Left renal pelvis (tissue), 4 donors: Measurements from ENCODE around the gene ZNF594. TPM values are rescaled to one million over a fixed set of nuclear protein-coding genes. Genes with fewer than 3 reads are reported as not detected.
"Not testable (repeated sequence)": the region's sequence is repeated elsewhere in the genome, so short reads cannot be mapped to it uniquely, and the experiment has no call there.

Source experiments
- DNase-seq, 4 donors: peaks; one replicate each; pipeline ENCODE4 v3.0.0-alpha.2; 2013; ENCODE audit warnings: low read depth in 4 of 4, low spot score in 3 of 4
- polyA plus RNA-seq, 4 donors: library from polyadenylated mRNA; unstranded; fragments of 120-200 nt; gene quantifications; one replicate each; pipeline ENCODE4 v1.2.1, GENCODE V29; 2013; ENCODE audit not compliant: insufficient read length in 4 of 4

ZNF594 gene
- polyA plus RNA-seq, 4 donors = 14.6 to 26.3 (median 21.8) TPM

GRCh38 chr17:5137511-5138197 is 54.0 kb downstream of the ZNF594 start:
- DNase-seq = not testable (repeated sequence)

GRCh38 chr17:5136580-5137412 is 54.9 kb downstream of the ZNF594 start:
- DNase-seq = not testable (repeated sequence)

- DNase-seq = no peak
Observed at GRCh38 chr17:5135726-5136579, 55.7 kb downstream of the ZNF594 start.

DNA sequence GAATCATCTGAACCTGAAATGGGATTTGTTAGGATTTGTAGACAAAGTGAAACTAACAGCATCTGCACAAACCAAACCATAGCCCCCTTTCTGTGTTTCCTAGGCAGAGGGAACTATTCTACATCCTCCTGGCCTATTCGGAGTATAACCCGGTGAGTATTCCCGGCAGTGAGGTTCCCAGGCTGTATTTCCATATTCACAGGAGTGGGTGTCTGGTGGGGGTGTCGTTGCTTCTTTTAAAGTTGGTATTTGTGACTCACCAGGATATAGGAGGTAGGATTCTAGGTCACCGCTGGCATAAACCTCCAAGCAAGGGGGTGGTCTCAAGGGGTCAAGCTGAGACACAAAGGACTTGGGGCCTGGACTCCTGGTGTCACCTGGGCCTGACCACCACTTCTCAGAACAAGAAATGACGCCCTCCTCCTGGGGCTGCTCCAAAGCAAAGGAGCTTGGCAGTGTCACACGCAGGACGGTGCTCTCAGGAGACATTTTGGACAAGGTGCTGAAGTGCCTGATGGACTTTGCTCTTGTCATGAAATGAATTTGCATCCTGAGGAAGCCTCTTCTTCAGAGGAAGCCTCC is 56.4 kb downstream of the ZNF594 start:
- not testable (repeated sequence) for DNase-seq

GRCh38 chr17:5134571-5134970 is 57.1 kb downstream of the ZNF594 start:
- DNase-seq = not testable (repeated sequence)

GRCh38 chr17:5133961-5134360 is 57.7 kb downstream of the ZNF594 start:
- not testable (repeated sequence) for DNase-seq

DNA sequence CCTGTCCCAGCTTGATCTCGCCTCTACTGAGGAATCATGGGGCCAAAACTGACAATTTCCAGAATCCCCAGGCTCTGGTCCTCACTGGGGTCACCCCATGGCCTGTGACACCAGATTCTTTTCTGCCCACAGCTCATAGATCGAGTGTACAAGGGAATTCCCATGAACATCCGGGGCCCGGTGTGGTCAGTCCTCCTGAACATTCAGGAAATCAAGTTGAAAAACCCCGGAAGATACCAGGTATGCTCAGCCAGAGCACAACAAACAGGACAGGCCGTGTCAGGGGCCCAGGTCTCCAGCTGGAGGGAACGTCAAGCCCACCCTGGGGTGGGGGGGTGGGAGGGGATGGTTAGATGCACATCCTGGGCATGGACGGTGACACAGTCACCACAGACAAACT is 58.4 kb downstream of the ZNF594 start:
- DNase-seq = no peak

- not testable (repeated sequence) for DNase-seq
Observed at GRCh38 chr17:5132503-5133225, 59.0 kb downstream of the ZNF594 start.

DNA sequence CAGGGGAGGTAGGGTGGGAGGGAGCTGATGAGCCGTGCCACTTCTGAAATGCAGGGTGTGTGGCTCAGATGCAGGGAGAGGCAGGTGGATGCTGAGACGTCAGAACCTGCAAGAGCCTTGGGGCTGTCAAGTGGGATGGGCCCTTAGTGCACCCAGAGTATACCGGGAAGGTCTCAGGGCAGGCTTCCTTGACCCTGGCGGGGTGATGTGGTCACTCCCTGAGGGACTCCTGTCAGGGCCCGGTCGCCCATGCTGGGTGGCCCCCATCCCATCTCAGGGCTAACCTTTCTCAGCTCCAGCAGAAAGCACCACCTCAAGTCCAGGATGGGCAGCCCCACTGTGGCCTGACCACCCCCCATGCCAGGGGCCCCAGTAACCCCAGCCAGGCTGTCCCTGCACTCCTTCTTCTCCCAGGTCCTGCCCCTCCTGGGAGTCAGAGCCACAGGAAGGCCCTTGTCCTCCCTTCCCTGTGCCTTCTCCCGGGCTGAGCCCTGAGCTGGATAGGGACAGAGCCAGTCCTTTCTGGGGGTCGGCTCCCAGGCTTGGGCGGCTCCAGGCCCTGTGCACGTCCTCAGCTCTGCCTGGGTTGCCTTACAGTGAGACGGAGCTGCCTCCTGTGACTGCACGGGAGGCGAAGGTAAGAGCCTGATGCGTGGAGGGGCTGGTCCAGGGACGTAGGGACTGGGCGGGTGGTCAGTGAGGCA is 59.7 kb downstream of the ZNF594 start:
- not testable (repeated sequence) for DNase-seq

- no peak for DNase-seq
Observed at GRCh38 chr17:5131146-5131715, 60.4 kb downstream of the ZNF594 start.

GRCh38 chr17:5130687-5131086 is 61.0 kb downstream of the ZNF594 start:
- not testable (repeated sequence) for DNase-seq

DNA sequence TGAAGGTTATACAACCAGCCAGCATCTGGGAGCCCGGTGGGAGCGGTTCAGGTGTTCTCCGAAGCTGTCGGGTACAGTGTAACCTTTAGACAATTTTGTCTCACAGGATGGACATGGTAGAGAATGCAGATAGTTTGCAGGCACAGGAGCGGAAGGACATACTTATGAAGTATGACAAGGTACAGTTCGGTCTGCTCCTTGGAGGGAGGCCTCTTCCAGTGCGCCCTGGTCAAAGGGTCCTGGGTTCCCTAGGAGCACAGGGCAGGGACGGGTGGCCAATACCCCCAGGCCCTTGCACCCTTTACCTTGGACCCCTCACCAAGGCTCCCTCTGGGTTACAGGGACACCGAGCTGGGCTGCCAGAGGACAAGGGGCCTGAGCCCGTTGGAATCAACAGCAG is 61.4 kb downstream of the ZNF594 start:
- DNase-seq = not testable (repeated sequence)

- DNase-seq = not testable (repeated sequence)
Observed at GRCh38 chr17:5129770-5130169, 61.9 kb downstream of the ZNF594 start.

Other genes with a start within 250 kb of the ZNF594 start
- 100 to 1,000 TPM; 274 to 467 (median 346) TPM for gene PFN1, start 243.3 kb downstream of the ZNF594 start, polyA plus RNA-seq
- gene ENO3, start 240.7 kb downstream of the ZNF594 start, polyA plus RNA-seq = 10 to 100 TPM; 14.8 to 30.0 (median 18.8) TPM
- gene SPAG7, start 224.1 kb downstream of the ZNF594 start, polyA plus RNA-seq = 100 to 1,000 TPM in 1 of 4 donors, 10 to 100 TPM in 3; 86.4 to 100 (median 92.0) TPM
- 10 to 100 TPM; 19.3 to 34.2 (median 26.6) TPM for gene CAMTA2, start 204.2 kb downstream of the ZNF594 start, polyA plus RNA-seq
- gene INCA1, start 194.3 kb downstream of the ZNF594 start, polyA plus RNA-seq = 1 to 10 TPM; 6.9 to 9.3 (median 7.4) TPM
- 10 to 100 TPM; 69.8 to 89.3 (median 82.2) TPM for gene KIF1C, start 193.9 kb downstream of the ZNF594 start, polyA plus RNA-seq
- under 1 TPM; 0.05 to 0.35 (median 0.15) TPM for gene SLC52A1, start 156.4 kb downstream of the ZNF594 start, polyA plus RNA-seq
- gene ZFP3, start 113.4 kb downstream of the ZNF594 start, polyA plus RNA-seq = 10 to 100 TPM in 3 of 4 donors, 1 to 10 TPM in 1; 9.9 to 15.8 (median 14.4) TPM
- gene ZNF232, start 80.0 kb downstream of the ZNF594 start, polyA plus RNA-seq = 10 to 100 TPM; 14.2 to 41.1 (median 22.0) TPM
- gene USP6, start 75.8 kb downstream of the ZNF594 start, polyA plus RNA-seq = 10 to 100 TPM in 1 of 4 donors, 1 to 10 TPM in 3; 1.9 to 12.2 (median 4.0) TPM
- 1 to 10 TPM; 1.4 to 2.0 (median 1.8) TPM for gene SCIMP, start 43.0 kb upstream of the ZNF594 start, polyA plus RNA-seq
- 10 to 100 TPM; 52.6 to 62.9 (median 62.1) TPM for gene RABEP1, start 90.4 kb upstream of the ZNF594 start, polyA plus RNA-seq
- 10 to 100 TPM; 40.6 to 77.7 (median 73.6) TPM for gene NUP88, start 227.8 kb upstream of the ZNF594 start, polyA plus RNA-seq
- 10 to 100 TPM; 45.7 to 86.5 (median 59.7) TPM for gene RPAIN, start 228.3 kb upstream of the ZNF594 start, polyA plus RNA-seq
- gene C1QBP, start 247.3 kb upstream of the ZNF594 start, polyA plus RNA-seq = 100 to 1,000 TPM in 3 of 4 donors, 10 to 100 TPM in 1; 93.7 to 178 (median 153) TPM